Astrocyte (in vitro differentiated cells and primary cell): ENCODE data around the gene ARPIN. TPM values are rescaled to one million over a fixed set of nuclear protein-coding genes. Genes with fewer than 3 reads are reported as not detected.

Experiments used
- DNase-seq: peaks from one replicate; pipeline ENCODE4 v3.0.0-alpha.2; 2010; ENCODE audit warnings: low read depth
- FAIRE-seq: peaks from 2 replicates; lab custom pipeline; 2011; peaks lifted over from hg19 to GRCh38; lab: Jason Lieb, UNC
- H2AFZ ChIP-seq: 2 replicates; pipeline ENCODE4 v1.6.0; 2012; ENCODE audit warnings: low read depth, low read length, inconsistent platforms
- H3K27ac ChIP-seq: 2 replicates; pipeline ENCODE4 v1.5.1; 2011; ENCODE audit warnings: low read depth, low read length, inconsistent platforms
- H3K27me3 ChIP-seq: 2 replicates; pipeline ENCODE4 v1.6.0; 2011; ENCODE audit warnings: low read length, inconsistent platforms; ENCODE audit not compliant: insufficient read depth
- H3K36me3 ChIP-seq: 2 replicates; pipeline ENCODE4 v1.5.1; 2011; ENCODE audit warnings: low read length, inconsistent platforms; ENCODE audit not compliant: insufficient read depth
- H3K4me1 ChIP-seq: 2 replicates; pipeline ENCODE4 v1.5.1; 2011; ENCODE audit warnings: low read length, inconsistent platforms; ENCODE audit not compliant: insufficient read depth
- H3K4me2 ChIP-seq: 2 replicates; pipeline ENCODE4 v1.6.0; 2012; ENCODE audit warnings: low read length, inconsistent platforms
- H3K4me3 ChIP-seq: 2 replicates; pipeline ENCODE4 v1.5.1; 2011; ENCODE audit warnings: low read depth, mild to moderate bottlenecking, low read length, inconsistent platforms; ENCODE audit not compliant: insufficient read depth
- H3K79me2 ChIP-seq: 2 replicates; pipeline ENCODE4 v1.6.0; 2012; ENCODE audit warnings: mild to moderate bottlenecking, low read length, inconsistent platforms; ENCODE audit not compliant: insufficient read depth
- H3K9ac ChIP-seq: 2 replicates; pipeline ENCODE4 v1.6.0; 2012; ENCODE audit warnings: mild to moderate bottlenecking, low read length, inconsistent platforms
- H3K9me3 ChIP-seq: 2 replicates; pipeline ENCODE4 v1.5.1; 2012; ENCODE audit warnings: low read depth, mild to moderate bottlenecking, low read length, inconsistent platforms; ENCODE audit not compliant: insufficient read depth
- H4K20me1 ChIP-seq: 2 replicates; pipeline ENCODE4 v1.6.0; 2012; ENCODE audit warnings: low read length, inconsistent platforms; ENCODE audit not compliant: insufficient read depth
- H3K27ac Mint-ChIP-seq: one replicate; pipeline ENCODE4 v1.8.0; 2021; ENCODE audit warnings: mild to moderate bottlenecking, mixed read lengths; ENCODE audit not compliant: unreplicated experiment
- H3K27me3 Mint-ChIP-seq: one replicate; pipeline ENCODE4 v1.8.0; 2021; ENCODE audit warnings: low read depth, mixed read lengths; ENCODE audit not compliant: unreplicated experiment
- H3K36me3 Mint-ChIP-seq: one replicate; pipeline ENCODE4 v1.8.0; 2021; ENCODE audit warnings: low read depth, mixed read lengths; ENCODE audit not compliant: unreplicated experiment
- H3K4me1 Mint-ChIP-seq: one replicate; pipeline ENCODE4 v1.8.0; 2021; ENCODE audit warnings: low read depth, mixed read lengths; ENCODE audit not compliant: unreplicated experiment
- H3K4me3 Mint-ChIP-seq: one replicate; pipeline ENCODE4 v1.8.0; 2021; ENCODE audit warnings: mild to moderate bottlenecking, moderate library complexity, mixed read lengths; ENCODE audit not compliant: unreplicated experiment
- H3K9me3 Mint-ChIP-seq: one replicate; pipeline ENCODE4 v1.8.0; 2021; ENCODE audit warnings: mild to moderate bottlenecking, mixed read lengths; ENCODE audit not compliant: unreplicated experiment
- CTCF ChIP-seq: IDR thresholded peaks from 2 replicates; pipeline ENCODE4 v1.5.1; 2011; ENCODE audit warnings: low read depth, mild to moderate bottlenecking, inconsistent platforms, low read length, moderate library complexity; ENCODE audit not compliant: insufficient read depth
- EZH2 ChIP-seq: IDR thresholded peaks from 2 replicates; pipeline ENCODE4 v1.6.1; 2012; ENCODE audit warnings: mild to moderate bottlenecking, low read length, inconsistent platforms; ENCODE audit not compliant: insufficient read depth
- total RNA-seq: library from RNA; stranded (reverse); gene quantifications from 2 replicates; pipeline ENCODE4 v1.2.1, GENCODE V29; 2021

ARPIN gene
- total RNA-seq, 1 donor from 2014 or later, result 4.8 TPM

GRCh38 chr15:89876396-89877082 lies 36.2 kb downstream of the ARPIN start:
- H3K4me2 ChIP-seq, result no peak overlapping the region
- no peaks in the 10 kb centered on the region for H3K79me2 ChIP-seq
- H3K4me1 ChIP-seq, result no peaks in the 10 kb centered on the region
- peaks cover 5% of the 10 kb centered on the region for H4K20me1 ChIP-seq
- no peaks in the 10 kb centered on the region for H3K9me3 ChIP-seq
- TF ChIP-seq CTCF (no peak), EZH2 (no peak)
- peaks cover 18% of the 10 kb centered on the region for H3K36me3 ChIP-seq
- Mint-ChIP-seq H3K4me3 (no peak overlapping the region), H3K27me3 (no peaks in the 10 kb centered on the region), H3K27ac (no peak overlapping the region), H3K4me1 (no peaks in the 10 kb centered on the region), H3K36me3 (no peaks in the 10 kb centered on the region), H3K9me3 (no peaks in the 10 kb centered on the region)
- no peak overlapping the region for H2AFZ ChIP-seq
- H3K27me3 ChIP-seq, result no peaks in the 10 kb centered on the region
- DNase-seq, result no peak
- no peak overlapping the region for H3K4me3 ChIP-seq
- no peak overlapping the region for H3K9ac ChIP-seq
- FAIRE-seq, result no peak
- H3K27ac ChIP-seq, result no peak overlapping the region

GRCh38 chr15:89875741-89876140 lies 37.0 kb downstream of the ARPIN start:
- no peaks in the 10 kb centered on the region for H3K79me2 ChIP-seq
- H2AFZ ChIP-seq, result no peak overlapping the region
- no peaks in the 10 kb centered on the region for H3K27me3 ChIP-seq
- Mint-ChIP-seq H3K27ac (no peak overlapping the region), H3K4me1 (no peaks in the 10 kb centered on the region), H3K36me3 (no peaks in the 10 kb centered on the region), H3K27me3 (no peaks in the 10 kb centered on the region), H3K9me3 (no peaks in the 10 kb centered on the region), H3K4me3 (no peak overlapping the region)
- no peak overlapping the region for H3K27ac ChIP-seq
- no peak overlapping the region for H3K4me3 ChIP-seq
- no peaks in the 10 kb centered on the region for H3K4me1 ChIP-seq
- FAIRE-seq (no peak), DNase-seq (no peak)
- no peak overlapping the region for H3K9ac ChIP-seq
- H3K36me3 ChIP-seq, result peaks cover 19% of the 10 kb centered on the region
- H3K9me3 ChIP-seq, result no peaks in the 10 kb centered on the region
- no peak for TF ChIP-seq CTCF
- no peak for TF ChIP-seq EZH2
- no peak overlapping the region for H3K4me2 ChIP-seq
- peaks cover 1% of the 10 kb centered on the region for H4K20me1 ChIP-seq

GRCh38 chr15:89874926-89875564 lies 37.7 kb downstream of the ARPIN start:
- Histone ChIP-seq H3K79me2 (no peaks in the 10 kb centered on the region), H3K4me2 (no peak overlapping the region), H4K20me1 (no peaks in the 10 kb centered on the region), H3K27ac (no peak overlapping the region), H3K27me3 (no peaks in the 10 kb centered on the region), H3K9ac (no peak overlapping the region), H3K9me3 (no peaks in the 10 kb centered on the region), H2AFZ (no peak overlapping the region), H3K4me1 (no peaks in the 10 kb centered on the region), H3K36me3 (peaks cover 17% of the 10 kb centered on the region), H3K4me3 (no peak overlapping the region)
- H3K4me1 Mint-ChIP-seq, result no peaks in the 10 kb centered on the region
- no peak overlapping the region for H3K4me3 Mint-ChIP-seq
- no peaks in the 10 kb centered on the region for H3K27me3 Mint-ChIP-seq
- DNase-seq (peak; percentile 34), FAIRE-seq (no peak)
- no peak overlapping the region for H3K27ac Mint-ChIP-seq
- no peak for TF ChIP-seq EZH2
- TF ChIP-seq CTCF, result peak; percentile 90
- H3K36me3 Mint-ChIP-seq, result no peaks in the 10 kb centered on the region
- no peaks in the 10 kb centered on the region for H3K9me3 Mint-ChIP-seq
